ENCODE data around the gene GPATCH8.

DNA sequence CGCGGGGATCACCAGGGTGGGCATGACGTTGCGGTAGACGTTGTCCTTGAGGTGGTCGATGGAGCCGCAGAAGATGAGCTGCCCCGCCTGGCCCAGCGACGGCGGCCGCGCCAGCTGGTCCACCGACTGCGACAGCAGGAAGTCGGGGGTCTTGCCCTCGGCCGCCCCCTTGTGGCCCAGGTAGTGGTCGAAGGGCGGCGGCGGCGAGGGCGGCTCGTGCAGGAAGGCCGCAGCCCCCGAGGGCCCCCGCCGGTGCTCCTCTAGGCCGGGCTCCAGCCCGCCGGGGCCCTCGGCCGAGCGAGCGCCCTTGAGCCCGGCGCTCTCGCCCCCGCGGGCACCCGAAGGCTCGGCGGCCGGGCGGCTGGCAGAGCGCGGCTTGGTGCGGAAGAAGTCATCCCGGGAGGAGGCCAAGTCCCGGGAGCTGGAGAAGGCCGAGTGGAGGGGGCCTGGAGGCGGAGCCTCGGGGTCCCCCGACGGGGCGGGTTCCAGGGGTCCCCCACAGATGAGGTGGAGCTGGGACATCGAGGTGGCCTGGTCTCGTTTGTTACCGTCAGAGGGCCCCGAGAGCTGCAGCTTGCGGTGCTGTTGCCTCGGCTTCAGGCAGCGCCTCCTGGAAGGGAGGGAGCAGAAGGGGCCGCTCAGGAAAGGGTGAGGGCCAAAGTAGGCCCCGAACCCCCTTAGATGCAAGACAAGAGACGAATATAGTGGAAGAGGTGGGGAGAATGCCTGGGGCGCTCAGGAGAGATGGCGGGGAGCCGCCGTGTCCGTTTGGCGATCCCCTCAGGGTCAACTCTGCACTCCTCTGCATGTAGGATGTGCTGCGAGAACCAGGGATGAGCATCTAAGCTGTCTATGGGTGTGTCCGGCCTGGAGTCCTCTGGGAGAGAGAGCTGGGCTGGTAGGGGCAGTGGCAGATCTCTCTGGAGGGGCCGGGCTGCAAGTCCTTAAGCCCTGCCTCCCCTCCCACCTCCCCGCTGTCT, 148.3 kb downstream of the GPATCH8 start:
- TF ChIP-seq CTCF (conservative IDR thresholded peaks at IDR 0.05; ENCODE audit: low read depth, low read length) (no peak), EZH2 (IDR thresholded peaks at IDR 0.05; ENCODE audit: low read length, unreplicated experiment) (no peak)

Data from PC-3 (cell line).